ENCODE results near the gene FBXO39. TPM values are rescaled to one million over a fixed set of nuclear protein-coding genes. Genes with fewer than 3 reads are reported as not detected.
"Not testable (repeated sequence)": the region's sequence is repeated elsewhere in the genome, so short reads cannot be mapped to it uniquely, and the experiment has no call there.

The FBXO39 gene
- total RNA-seq, 2 experiments from 2014 or later: 1.5 to 1.9 TPM

- CTCF ChIA-PET: interaction anchor here (0.9 to 3.6 kb wide), 2 partner anchors 11 to 246 kb away, joined by 3 to 15 read pairs; no protein-coding TSS in a partner anchor
- POLR2A ChIA-PET: interaction anchor here (0.6 to 1.7 kb wide), 5 partner anchors 9 to 326 kb away, joined by 3 to 7 read pairs (median 4); no protein-coding TSS in a partner anchor
- Mint-ChIP-seq H3K27me3 (ENCODE audit: low read depth) (no peaks in the 10 kb centered on the region), H3K27ac (peak overlapping the region; percentile 76), H3K4me3 (peak overlapping the region; percentile 93), H3K4me1 (ENCODE audit: low read depth) (peaks cover 70% of the 10 kb centered on the region), H3K36me3 (ENCODE audit: low read depth) (peaks cover 64% of the 10 kb centered on the region), H3K9me3 (ENCODE audit: insufficient read depth) (no peaks in the 10 kb centered on the region)
- DNase-seq (no peak), ATAC-seq (no peak)
Observed at GRCh38 chr17:6757747-6758146, 18.3 kb upstream of the FBXO39 start.

DNA sequence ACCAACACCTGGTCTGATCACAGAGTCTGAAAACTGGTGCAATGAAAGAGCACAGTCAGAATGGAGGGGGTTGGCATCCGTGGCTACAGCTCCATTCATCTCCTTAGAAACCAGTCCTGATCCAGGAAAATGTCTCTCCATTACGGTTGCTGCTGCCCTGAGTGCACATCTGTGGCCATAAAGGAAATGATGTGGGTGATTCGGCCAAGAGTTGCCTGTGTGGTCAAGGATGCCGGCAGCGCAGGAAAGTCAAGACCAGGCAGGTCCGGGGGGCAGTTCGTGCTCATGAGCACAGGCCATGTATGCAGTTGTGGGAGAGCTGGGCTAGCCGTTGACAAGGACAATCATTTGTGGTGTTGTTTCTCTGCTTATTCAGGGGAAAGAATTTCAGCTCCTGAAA is 14.2 kb upstream of the FBXO39 start:
- Mint-ChIP-seq H3K9me3 (ENCODE audit: insufficient read depth) (peaks cover 19% of the 10 kb centered on the region), H3K27ac (no peak overlapping the region), H3K4me1 (ENCODE audit: low read depth) (peaks cover 61% of the 10 kb centered on the region), H3K4me3 (no peak overlapping the region), H3K36me3 (ENCODE audit: low read depth) (peaks cover 96% of the 10 kb centered on the region), H3K27me3 (ENCODE audit: low read depth) (no peaks in the 10 kb centered on the region)
- CTCF ChIA-PET: no interaction called here
- POLR2A ChIA-PET: no interaction called here
- ATAC-seq (no peak), DNase-seq (no peak)

- Mint-ChIP-seq H3K4me3 (no peak overlapping the region), H3K4me1 (ENCODE audit: low read depth) (peaks cover 27% of the 10 kb centered on the region), H3K9me3 (ENCODE audit: insufficient read depth) (peaks cover 64% of the 10 kb centered on the region), H3K27me3 (ENCODE audit: low read depth) (no peaks in the 10 kb centered on the region), H3K36me3 (ENCODE audit: low read depth) (peaks cover 96% of the 10 kb centered on the region), H3K27ac (no peak overlapping the region)
- POLR2A ChIA-PET: interaction anchor here (0.9 kb wide), 2 partner anchors 9 to 13 kb away, joined by 5 to 6 read pairs; partner anchors contain the start of gene XAF1
- DNase-seq: no peak
- no peak for ATAC-seq
- CTCF ChIA-PET: interaction anchor here (1.0 kb wide), 1 partner anchor 11 kb away, joined by 3 read pairs; no protein-coding TSS in a partner anchor
Observed at GRCh38 chr17:6768447-6768846, 7.6 kb upstream of the FBXO39 start.

GRCh38 chr17:6772016-6772415 is 4.0 kb upstream of the FBXO39 start:
- Mint-ChIP-seq H3K27ac (no peak overlapping the region), H3K4me3 (no peak overlapping the region), H3K4me1 (ENCODE audit: low read depth) (peaks cover 22% of the 10 kb centered on the region), H3K27me3 (ENCODE audit: low read depth) (peaks cover 13% of the 10 kb centered on the region), H3K36me3 (ENCODE audit: low read depth) (peaks cover 84% of the 10 kb centered on the region), H3K9me3 (ENCODE audit: insufficient read depth) (peaks cover 58% of the 10 kb centered on the region)
- no peak for ATAC-seq
- no peak for DNase-seq
- ChIA-PET CTCF (no interaction called here), POLR2A (interaction anchor here (1.2 to 2.1 kb wide), 2 partner anchors 13 to 14 kb away, joined by 3 to 7 read pairs; no protein-coding TSS in a partner anchor)

- Mint-ChIP-seq H3K36me3 (ENCODE audit: low read depth) (peaks cover 66% of the 10 kb centered on the region), H3K9me3 (ENCODE audit: insufficient read depth) (peaks cover 39% of the 10 kb centered on the region), H3K27me3 (ENCODE audit: low read depth) (peaks cover 20% of the 10 kb centered on the region)
- ATAC-seq; H3K4me1 Mint-ChIP-seq (ENCODE audit: low read depth); CTCF ChIA-PET; DNase-seq; H3K4me3 Mint-ChIP-seq; H3K27ac Mint-ChIP-seq: not testable (repeated sequence)
- POLR2A ChIA-PET: interaction anchor here (1.1 to 3.6 kb wide), 2 partner anchors 11 to 23 kb away, joined by 3 to 11 read pairs; no protein-coding TSS in a partner anchor
Observed at GRCh38 chr17:6774906-6775305, 1.1 kb upstream of the FBXO39 start.

DNA sequence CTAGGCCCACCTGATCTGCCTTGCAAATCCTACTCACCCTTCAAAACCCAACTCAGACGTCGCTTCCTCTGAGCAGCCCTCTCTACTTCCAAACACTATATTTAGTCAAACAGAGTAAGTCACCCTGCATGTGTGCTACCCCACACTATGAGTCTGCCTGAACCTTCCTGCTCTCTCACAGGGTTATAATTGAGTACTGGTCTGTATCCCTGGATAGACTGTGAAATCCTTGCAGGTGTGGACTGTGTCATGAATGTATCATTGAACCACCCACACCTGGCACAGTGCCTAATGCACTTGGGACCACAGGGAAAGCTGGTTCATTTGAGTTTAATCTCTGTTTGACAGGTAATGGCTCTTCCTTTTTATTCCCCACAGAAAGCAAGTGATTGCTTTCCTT is 3.4 kb downstream of the FBXO39 start:
- no peak for ATAC-seq
- CTCF ChIA-PET: no interaction called here
- peaks cover 18% of the 10 kb centered on the region for H3K4me1 Mint-ChIP-seq (ENCODE audit: low read depth)
- peaks cover 44% of the 10 kb centered on the region for H3K27me3 Mint-ChIP-seq (ENCODE audit: low read depth)
- H3K9me3 Mint-ChIP-seq (ENCODE audit: insufficient read depth): peaks cover 39% of the 10 kb centered on the region
- H3K4me3 Mint-ChIP-seq: no peak overlapping the region
- DNase-seq: no peak
- H3K27ac Mint-ChIP-seq: no peak overlapping the region
- peaks cover 29% of the 10 kb centered on the region for H3K36me3 Mint-ChIP-seq (ENCODE audit: low read depth)
- POLR2A ChIA-PET: interaction anchor here (0.6 kb wide), 1 partner anchor 24 kb away, joined by 6 read pairs; the partner anchor contains the start of gene XAF1

DNA sequence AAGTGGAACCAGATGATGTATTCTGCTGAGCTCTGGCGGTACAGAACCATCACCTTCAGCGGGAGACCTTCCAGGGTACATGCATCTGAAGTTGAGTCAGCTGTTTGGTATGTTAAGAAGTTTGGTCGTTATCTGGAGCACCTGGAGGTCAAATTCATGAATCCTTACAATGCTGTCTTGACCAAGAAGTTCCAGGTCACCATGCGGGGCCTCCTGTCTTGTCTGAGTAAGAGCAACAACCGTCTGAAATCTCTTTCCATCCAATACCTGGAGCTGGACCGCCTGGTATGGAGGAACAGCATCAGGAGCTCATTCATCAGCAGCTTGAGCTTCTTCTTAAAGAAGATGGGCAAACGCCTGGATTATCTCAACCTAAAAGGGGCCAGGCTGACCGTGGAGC is 4.0 kb downstream of the FBXO39 start:
- ATAC-seq (no peak), DNase-seq (no peak)
- CTCF ChIA-PET: interaction anchor here (0.7 kb wide), 1 partner anchor 224 kb away, joined by 3 read pairs; no protein-coding TSS in a partner anchor
- no peak overlapping the region for H3K27ac Mint-ChIP-seq
- peaks cover 41% of the 10 kb centered on the region for H3K27me3 Mint-ChIP-seq (ENCODE audit: low read depth)
- peaks cover 16% of the 10 kb centered on the region for H3K4me1 Mint-ChIP-seq (ENCODE audit: low read depth)
- peaks cover 25% of the 10 kb centered on the region for H3K36me3 Mint-ChIP-seq (ENCODE audit: low read depth)
- H3K9me3 Mint-ChIP-seq (ENCODE audit: insufficient read depth): peaks cover 41% of the 10 kb centered on the region
- H3K4me3 Mint-ChIP-seq: no peak overlapping the region
- POLR2A ChIA-PET: no interaction called here

DNA sequence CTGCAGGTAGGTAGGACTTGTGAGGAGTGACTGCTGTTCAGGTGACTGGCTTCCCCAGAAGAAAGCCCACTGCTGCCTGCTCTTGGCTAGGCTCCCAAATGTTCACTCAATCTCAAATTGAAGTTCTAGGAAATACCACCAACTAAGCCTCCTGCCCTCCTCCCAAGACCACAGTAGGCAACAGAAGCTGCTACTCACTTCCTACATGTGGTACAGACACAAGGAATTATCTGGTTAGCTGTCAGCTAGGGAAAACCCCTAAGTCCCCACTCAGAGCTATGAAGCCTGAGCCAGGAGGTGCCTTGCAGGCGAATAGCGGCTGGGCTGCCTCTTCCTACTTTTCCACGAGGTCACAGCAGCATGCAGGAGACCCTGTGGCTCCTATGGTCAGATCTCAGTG is 4.9 kb downstream of the FBXO39 start:
- Mint-ChIP-seq H3K4me3 (no peak overlapping the region), H3K4me1 (ENCODE audit: low read depth) (peaks cover 12% of the 10 kb centered on the region), H3K27ac (no peak overlapping the region), H3K36me3 (ENCODE audit: low read depth) (peaks cover 23% of the 10 kb centered on the region), H3K27me3 (ENCODE audit: low read depth) (peaks cover 48% of the 10 kb centered on the region), H3K9me3 (ENCODE audit: insufficient read depth) (peaks cover 45% of the 10 kb centered on the region)
- ATAC-seq (no peak), DNase-seq (no peak)
- ChIA-PET POLR2A (interaction anchor here (0.9 kb wide), 1 partner anchor 9 kb away, joined by 3 read pairs; no protein-coding TSS in a partner anchor), CTCF (interaction anchor here (1.3 kb wide), 1 partner anchor 133 kb away, joined by 4 read pairs; no protein-coding TSS in a partner anchor)

DNA sequence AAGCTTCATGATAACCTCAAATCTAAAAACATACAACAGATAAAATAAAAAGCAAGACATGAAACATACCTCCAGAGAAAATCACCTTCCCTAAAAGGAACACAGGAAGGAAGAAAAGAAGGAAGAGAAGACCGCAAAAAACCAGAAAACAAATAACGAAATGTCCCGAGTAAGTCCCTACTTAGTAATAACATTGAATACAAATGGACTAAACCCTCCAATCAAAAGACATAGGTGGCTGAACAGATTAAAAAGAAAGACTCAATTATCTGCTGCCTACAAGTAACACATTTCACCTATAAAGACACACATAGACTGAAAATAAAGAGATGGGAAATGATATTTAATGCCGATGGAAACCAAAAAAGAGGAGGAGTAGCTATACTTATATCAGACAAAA is 6.2 kb downstream of the FBXO39 start:
- Mint-ChIP-seq H3K9me3 (ENCODE audit: insufficient read depth) (peaks cover 46% of the 10 kb centered on the region), H3K4me1 (ENCODE audit: low read depth) (peaks cover 12% of the 10 kb centered on the region), H3K27ac (no peak overlapping the region), H3K4me3 (no peak overlapping the region), H3K27me3 (ENCODE audit: low read depth) (peaks cover 54% of the 10 kb centered on the region), H3K36me3 (ENCODE audit: low read depth) (peaks cover 17% of the 10 kb centered on the region)
- CTCF ChIA-PET: no interaction called here
- no peak for DNase-seq
- POLR2A ChIA-PET: interaction anchor here (1.2 kb wide), 1 partner anchor 26 kb away, joined by 3 read pairs; no protein-coding TSS in a partner anchor
- no peak for ATAC-seq

- Mint-ChIP-seq H3K4me1 (ENCODE audit: low read depth) (no peaks in the 10 kb centered on the region), H3K9me3 (ENCODE audit: insufficient read depth) (peaks cover 40% of the 10 kb centered on the region), H3K4me3 (no peak overlapping the region), H3K27ac (no peak overlapping the region), H3K36me3 (ENCODE audit: low read depth) (peaks cover 6% of the 10 kb centered on the region), H3K27me3 (ENCODE audit: low read depth) (peaks cover 73% of the 10 kb centered on the region)
- DNase-seq: no peak
- ChIA-PET CTCF (no interaction called here), POLR2A (no interaction called here)
- no peak for ATAC-seq
Observed at GRCh38 chr17:6786618-6787017, 10.6 kb downstream of the FBXO39 start.

GRCh38 chr17:6787081-6787693 is 11.2 kb downstream of the FBXO39 start:
- H3K4me3 Mint-ChIP-seq: no peak overlapping the region
- no peaks in the 10 kb centered on the region for H3K4me1 Mint-ChIP-seq (ENCODE audit: low read depth)
- DNase-seq (no peak), ATAC-seq (no peak)
- H3K36me3 Mint-ChIP-seq (ENCODE audit: low read depth): peaks cover 4% of the 10 kb centered on the region
- H3K27ac Mint-ChIP-seq: no peak overlapping the region
- CTCF ChIA-PET: no interaction called here
- peaks cover 69% of the 10 kb centered on the region for H3K27me3 Mint-ChIP-seq (ENCODE audit: low read depth)
- POLR2A ChIA-PET: interaction anchor here (0.6 kb wide), 1 partner anchor 42 kb away, joined by 3 read pairs; no protein-coding TSS in a partner anchor
- peaks cover 35% of the 10 kb centered on the region for H3K9me3 Mint-ChIP-seq (ENCODE audit: insufficient read depth)

GRCh38 chr17:6789146-6789545 is 13.1 kb downstream of the FBXO39 start:
- ChIA-PET POLR2A (no interaction called here), CTCF (no interaction called here)
- peaks cover 2% of the 10 kb centered on the region for H3K36me3 Mint-ChIP-seq (ENCODE audit: low read depth)
- peaks cover 5% of the 10 kb centered on the region for H3K4me1 Mint-ChIP-seq (ENCODE audit: low read depth)
- no peak overlapping the region for H3K27ac Mint-ChIP-seq
- H3K4me3 Mint-ChIP-seq: no peak overlapping the region
- H3K9me3 Mint-ChIP-seq (ENCODE audit: insufficient read depth): peaks cover 15% of the 10 kb centered on the region
- ATAC-seq (no peak), DNase-seq (no peak)
- H3K27me3 Mint-ChIP-seq (ENCODE audit: low read depth): peaks cover 62% of the 10 kb centered on the region
